ENCODE results near the gene C16orf74.

The C16orf74 gene

DNA sequence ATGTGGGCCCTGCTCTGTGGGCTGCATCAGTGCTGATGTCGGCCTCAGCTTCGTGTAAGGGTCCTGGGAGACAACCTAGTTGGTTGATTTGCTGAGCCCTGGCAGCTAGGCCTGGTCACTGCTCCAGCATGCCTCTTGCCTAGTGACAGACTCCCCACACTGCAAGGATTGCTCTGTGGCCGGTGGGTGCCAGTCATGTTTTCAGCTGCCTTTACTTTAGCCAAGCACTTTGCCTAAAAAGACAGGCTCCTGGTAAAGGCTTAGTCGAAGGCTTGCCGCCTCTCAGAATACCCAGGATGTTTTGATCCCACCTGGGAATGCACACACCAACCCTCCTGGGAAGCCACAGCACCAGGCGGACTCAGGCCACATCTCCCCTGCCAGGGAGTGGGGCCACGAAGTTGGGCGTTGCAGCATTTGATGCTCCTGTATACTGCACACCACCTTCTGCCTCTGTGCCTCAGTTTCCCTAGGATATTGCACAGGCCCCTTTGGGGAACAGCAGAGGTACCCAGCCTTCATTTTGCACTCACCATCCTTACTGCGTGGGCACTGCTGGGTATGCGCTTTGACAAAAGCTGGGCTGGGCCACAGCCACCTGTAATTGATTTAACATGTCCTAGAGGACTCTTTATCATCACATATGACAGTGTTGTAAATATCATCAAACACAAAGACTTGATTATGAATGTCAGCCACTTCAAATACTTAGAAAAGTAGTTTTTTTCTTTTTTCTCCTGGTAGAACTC, 82.0 kb downstream of the C16orf74 start:
- peaks cover 37% of the 10 kb centered on the region for H3K36me3 ChIP-seq (ENCODE audit: control insufficient read depth, insufficient read depth, low read length)
- H3K9ac ChIP-seq (ENCODE audit: low read length), result no peak overlapping the region
- H3K27me3 ChIP-seq (ENCODE audit: control insufficient read depth, insufficient read depth, low read length), result no peaks in the 10 kb centered on the region
- H3K4me1 ChIP-seq (ENCODE audit: control insufficient read depth, insufficient read depth, low read length), result peaks cover 6% of the 10 kb centered on the region
- H3K9me3 ChIP-seq (ENCODE audit: control insufficient read depth, low read length), result no peaks in the 10 kb centered on the region
- no peak overlapping the region for H3K4me3 ChIP-seq (ENCODE audit: low read length)

DNA sequence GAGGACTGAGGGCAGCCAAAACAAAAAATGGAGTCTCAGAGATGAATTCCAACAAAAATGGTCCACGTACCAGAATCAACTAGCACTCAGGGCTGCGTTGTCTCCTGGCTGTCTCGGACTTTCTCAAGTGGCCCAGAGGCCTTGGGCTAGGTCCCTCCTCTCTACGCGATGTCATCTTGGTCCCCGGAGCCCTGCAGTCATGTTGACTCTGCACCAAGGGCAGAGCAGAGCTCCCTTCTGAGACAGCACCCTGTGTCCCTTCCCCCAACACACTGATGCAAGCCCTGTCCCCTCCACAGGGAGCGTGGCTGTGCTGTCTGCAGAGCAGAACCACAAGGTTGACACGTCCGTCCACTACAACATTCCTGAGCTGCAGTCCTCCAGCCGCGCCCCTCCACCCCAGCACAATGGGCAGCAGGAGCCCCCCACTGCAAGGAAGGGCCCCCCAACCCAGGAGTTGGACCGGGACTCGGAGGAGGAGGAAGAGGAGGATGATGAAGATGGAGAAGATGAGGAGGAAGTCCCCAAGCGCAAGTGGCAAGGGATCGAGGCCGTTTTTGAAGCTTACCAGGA, 83.0 kb downstream of the C16orf74 start:
- H3K9me3 ChIP-seq (ENCODE audit: control insufficient read depth, low read length), result no peaks in the 10 kb centered on the region
- H3K4me1 ChIP-seq (ENCODE audit: control insufficient read depth, insufficient read depth, low read length), result peaks cover 4% of the 10 kb centered on the region
- peaks cover 37% of the 10 kb centered on the region for H3K36me3 ChIP-seq (ENCODE audit: control insufficient read depth, insufficient read depth, low read length)
- no peak overlapping the region for H3K9ac ChIP-seq (ENCODE audit: low read length)
- no peaks in the 10 kb centered on the region for H3K27me3 ChIP-seq (ENCODE audit: control insufficient read depth, insufficient read depth, low read length)
- no peak overlapping the region for H3K4me3 ChIP-seq (ENCODE audit: low read length)

DNA sequence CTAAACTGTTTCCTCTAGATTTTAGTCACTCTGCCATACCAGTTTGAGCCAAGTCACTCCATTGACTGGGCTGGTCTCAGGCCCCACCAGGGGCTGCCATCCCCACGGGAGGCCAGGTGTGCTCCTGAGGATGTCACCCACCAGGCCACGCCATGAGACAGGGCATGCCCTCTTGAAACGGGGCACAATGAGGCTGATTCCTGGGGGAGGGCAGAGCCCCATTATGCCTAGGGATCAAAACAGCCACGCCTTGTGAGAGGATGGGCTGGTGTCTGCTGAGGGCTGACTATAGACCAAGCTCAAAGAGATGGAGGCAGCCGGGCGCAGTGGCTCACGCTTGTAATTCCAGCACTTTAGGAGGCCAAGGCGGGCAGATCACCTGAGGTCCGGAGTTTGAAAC, 83.6 kb downstream of the C16orf74 start:
- Histone ChIP-seq H3K4me1 (ENCODE audit: control insufficient read depth, insufficient read depth, low read length) (peaks cover 4% of the 10 kb centered on the region), H3K4me3 (ENCODE audit: low read length) (no peak overlapping the region), H3K9me3 (ENCODE audit: control insufficient read depth, low read length) (no peaks in the 10 kb centered on the region), H3K9ac (ENCODE audit: low read length) (no peak overlapping the region), H3K27me3 (ENCODE audit: control insufficient read depth, insufficient read depth, low read length) (no peaks in the 10 kb centered on the region), H3K36me3 (ENCODE audit: control insufficient read depth, insufficient read depth, low read length) (peaks cover 42% of the 10 kb centered on the region)

GRCh38 chr16:85665929-85666328, 85.0 kb downstream of the C16orf74 start:
- Histone ChIP-seq H3K9me3 (ENCODE audit: control insufficient read depth, low read length) (no peaks in the 10 kb centered on the region), H3K9ac (ENCODE audit: low read length) (no peak overlapping the region), H3K4me3 (ENCODE audit: low read length) (no peak overlapping the region), H3K4me1 (ENCODE audit: control insufficient read depth, insufficient read depth, low read length) (peaks cover 4% of the 10 kb centered on the region), H3K27me3 (ENCODE audit: control insufficient read depth, insufficient read depth, low read length) (no peaks in the 10 kb centered on the region), H3K36me3 (ENCODE audit: control insufficient read depth, insufficient read depth, low read length) (peaks cover 33% of the 10 kb centered on the region)

DNA sequence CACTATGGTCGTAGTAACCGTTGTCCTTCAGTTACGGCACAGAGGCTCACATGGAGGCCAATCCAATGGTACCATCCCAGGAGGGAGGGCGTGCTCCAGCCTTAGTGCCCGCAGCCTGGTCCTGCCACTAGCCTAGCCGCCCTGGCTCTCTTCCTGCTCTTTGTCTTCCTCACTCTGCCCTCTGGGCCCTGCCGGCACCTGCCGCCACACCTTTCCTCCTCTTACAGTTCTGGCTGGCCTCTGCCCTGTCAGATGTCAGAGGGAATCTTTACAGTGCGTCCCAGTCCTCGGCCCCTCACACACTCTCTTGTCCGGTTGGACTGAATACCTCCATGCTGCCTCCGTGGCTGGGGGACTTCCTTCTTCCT, 85.5 kb downstream of the C16orf74 start:
- no peak overlapping the region for H3K9ac ChIP-seq (ENCODE audit: low read length)
- H3K9me3 ChIP-seq (ENCODE audit: control insufficient read depth, low read length), result no peaks in the 10 kb centered on the region
- peaks cover 33% of the 10 kb centered on the region for H3K36me3 ChIP-seq (ENCODE audit: control insufficient read depth, insufficient read depth, low read length)

GRCh38 chr16:85664580-85665372, 86.1 kb downstream of the C16orf74 start:
- peaks cover 4% of the 10 kb centered on the region for H3K4me1 ChIP-seq (ENCODE audit: control insufficient read depth, insufficient read depth, low read length)
- H3K27me3 ChIP-seq (ENCODE audit: control insufficient read depth, insufficient read depth, low read length), result no peaks in the 10 kb centered on the region
- H3K9ac ChIP-seq (ENCODE audit: low read length), result no peak overlapping the region
- H3K4me3 ChIP-seq (ENCODE audit: low read length), result no peak overlapping the region
- peaks cover 33% of the 10 kb centered on the region for H3K36me3 ChIP-seq (ENCODE audit: control insufficient read depth, insufficient read depth, low read length)
- no peaks in the 10 kb centered on the region for H3K9me3 ChIP-seq (ENCODE audit: control insufficient read depth, low read length)

More for the DNA sequence above, 85.5 kb downstream of the C16orf74 start:
- H3K4me3 ChIP-seq (ENCODE audit: low read length), result no peak overlapping the region
- H3K27me3 ChIP-seq (ENCODE audit: control insufficient read depth, insufficient read depth, low read length), result no peaks in the 10 kb centered on the region
- H3K4me1 ChIP-seq (ENCODE audit: control insufficient read depth, insufficient read depth, low read length), result peaks cover 4% of the 10 kb centered on the region

GRCh38 chr16:85663891-85664321, 87.0 kb downstream of the C16orf74 start:
- Histone ChIP-seq H3K36me3 (ENCODE audit: control insufficient read depth, insufficient read depth, low read length) (peaks cover 37% of the 10 kb centered on the region), H3K9me3 (ENCODE audit: control insufficient read depth, low read length) (no peaks in the 10 kb centered on the region), H3K4me3 (ENCODE audit: low read length) (no peak overlapping the region), H3K4me1 (ENCODE audit: control insufficient read depth, insufficient read depth, low read length) (peaks cover 4% of the 10 kb centered on the region), H3K27me3 (ENCODE audit: control insufficient read depth, insufficient read depth, low read length) (no peaks in the 10 kb centered on the region), H3K9ac (ENCODE audit: low read length) (no peak overlapping the region)

DNA sequence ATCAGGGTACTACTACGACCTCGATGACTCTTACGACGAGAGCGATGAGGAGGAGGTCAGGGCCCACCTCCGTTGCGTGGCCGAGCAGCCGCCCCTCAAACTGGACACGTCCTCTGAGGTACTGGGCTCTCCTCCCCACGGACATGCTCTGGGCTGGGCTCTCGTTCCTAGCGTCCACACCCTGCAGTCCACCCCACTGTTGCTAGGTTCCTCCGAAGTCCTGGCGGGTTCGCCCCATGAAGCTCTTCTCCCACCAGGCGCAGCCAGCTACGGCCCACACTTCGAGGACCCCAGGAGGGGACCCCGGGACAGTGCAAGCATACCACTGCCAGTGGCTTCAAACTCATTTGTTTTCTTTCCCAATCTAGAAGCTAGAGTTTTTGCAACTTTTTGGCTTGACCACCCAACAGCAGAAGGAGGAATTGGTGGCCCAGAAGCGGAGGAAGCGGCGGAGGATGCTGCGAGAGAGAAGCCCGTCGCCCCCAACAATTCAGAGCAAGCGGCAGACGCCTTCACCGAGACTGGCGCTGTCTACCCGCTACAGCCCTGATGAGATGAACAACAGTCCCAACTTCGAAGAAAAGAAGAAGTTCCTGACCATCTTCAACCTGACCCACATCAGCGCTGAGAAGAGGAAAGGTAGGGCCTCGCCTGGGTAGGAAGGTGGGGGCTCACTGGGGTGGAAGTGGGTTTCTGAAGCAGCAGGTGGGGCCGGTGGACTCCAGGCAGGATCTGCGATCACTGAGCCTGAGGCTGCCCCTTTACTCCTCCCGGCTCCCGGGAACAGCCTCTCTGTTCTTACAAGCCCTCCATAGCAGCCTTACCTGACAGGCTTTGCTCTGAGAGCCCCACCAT, 87.7 kb downstream of the C16orf74 start:
- Histone ChIP-seq H3K36me3 (ENCODE audit: control insufficient read depth, insufficient read depth, low read length) (peaks cover 44% of the 10 kb centered on the region), H3K9me3 (ENCODE audit: control insufficient read depth, low read length) (no peaks in the 10 kb centered on the region), H3K4me3 (ENCODE audit: low read length) (no peak overlapping the region), H3K27me3 (ENCODE audit: control insufficient read depth, insufficient read depth, low read length) (no peaks in the 10 kb centered on the region), H3K9ac (ENCODE audit: low read length) (no peak overlapping the region), H3K4me1 (ENCODE audit: control insufficient read depth, insufficient read depth, low read length) (peaks cover 4% of the 10 kb centered on the region)

DNA sequence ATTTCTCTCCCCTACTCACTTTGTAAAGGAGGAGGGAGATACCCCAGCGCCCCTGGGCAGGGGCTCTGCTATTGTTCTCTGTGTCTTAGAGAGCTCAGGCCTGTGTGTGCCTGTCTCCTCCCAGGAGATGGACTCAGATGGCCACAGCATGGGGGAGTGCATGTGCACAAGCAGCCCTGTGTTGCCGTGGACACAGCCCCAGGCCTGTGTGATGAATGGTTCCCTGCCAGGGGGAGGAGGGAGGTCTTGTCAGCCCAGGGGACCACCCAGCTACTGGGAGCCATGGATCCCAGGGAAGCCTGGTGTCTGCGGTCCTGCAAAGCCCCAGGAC, 88.4 kb downstream of the C16orf74 start:
- Histone ChIP-seq H3K9me3 (ENCODE audit: control insufficient read depth, low read length) (no peaks in the 10 kb centered on the region), H3K36me3 (ENCODE audit: control insufficient read depth, insufficient read depth, low read length) (peaks cover 45% of the 10 kb centered on the region), H3K4me3 (ENCODE audit: low read length) (no peak overlapping the region), H3K9ac (ENCODE audit: low read length) (no peak overlapping the region), H3K4me1 (ENCODE audit: control insufficient read depth, insufficient read depth, low read length) (peaks cover 4% of the 10 kb centered on the region), H3K27me3 (ENCODE audit: control insufficient read depth, insufficient read depth, low read length) (no peaks in the 10 kb centered on the region)

DNA sequence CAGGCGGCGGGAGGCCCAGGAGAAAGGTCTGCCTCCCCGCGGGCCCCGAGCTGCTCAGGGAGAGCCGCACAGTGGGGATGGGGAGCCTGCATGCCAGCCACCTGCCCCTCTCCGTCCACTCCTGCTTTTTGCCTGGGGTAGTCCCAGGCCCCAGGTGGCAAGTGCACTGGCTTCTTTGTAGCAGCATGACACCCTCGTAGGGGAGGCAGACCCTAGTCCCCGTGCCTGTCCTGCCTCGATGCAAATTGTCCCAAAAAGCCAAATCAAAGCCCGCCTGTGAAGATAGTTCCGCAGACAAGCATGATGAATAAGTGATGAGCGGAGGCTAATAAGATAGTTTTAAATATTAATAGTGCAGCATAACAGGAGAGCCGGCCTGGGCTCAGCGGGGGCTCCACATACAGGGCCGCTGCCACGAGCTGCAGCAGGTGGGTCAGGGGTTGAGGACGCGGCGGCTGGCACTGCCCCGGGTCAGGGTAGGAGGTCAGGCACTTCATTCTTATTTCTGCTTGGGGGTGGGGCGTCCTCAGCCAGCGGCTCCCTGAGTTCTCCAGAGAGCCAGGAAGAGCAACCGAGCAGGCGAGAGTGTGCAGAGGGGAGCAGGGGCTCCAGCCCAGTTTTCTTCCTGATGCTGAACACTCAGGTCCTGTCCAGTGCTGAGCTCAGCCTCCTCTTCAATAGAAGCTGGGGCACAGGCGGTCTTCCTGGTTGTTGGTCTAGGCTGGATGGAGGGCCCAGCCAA, 89.0 kb downstream of the C16orf74 start:
- H3K36me3 ChIP-seq (ENCODE audit: control insufficient read depth, insufficient read depth, low read length), result peaks cover 41% of the 10 kb centered on the region

More for the DNA sequence above, 89.0 kb downstream of the C16orf74 start:
- Histone ChIP-seq H3K9me3 (ENCODE audit: control insufficient read depth, low read length) (no peaks in the 10 kb centered on the region), H3K4me1 (ENCODE audit: control insufficient read depth, insufficient read depth, low read length) (peaks cover 4% of the 10 kb centered on the region), H3K27me3 (ENCODE audit: control insufficient read depth, insufficient read depth, low read length) (no peaks in the 10 kb centered on the region), H3K9ac (ENCODE audit: low read length) (no peak overlapping the region), H3K4me3 (ENCODE audit: low read length) (no peak overlapping the region)

All from mucosa of stomach (tissue), 1 donor.